Activated T-cell treated with anti-CD3 and anti-CD28 coated beads, Interleukin-2, amount 50 U/mL, for 24 hours (primary cell): ENCODE results near the gene HTRA3.

ENCODE experiments used
- DNase-seq: peaks from one replicate; pipeline ENCODE4 v3.0.0-alpha.2; 2020
- H3K27ac Mint-ChIP-seq: 2 replicates; pipeline ENCODE4 v1.8.0; 2020; ENCODE audit warnings: mild to moderate bottlenecking, mixed read lengths
- H3K27me3 Mint-ChIP-seq: 2 replicates; pipeline ENCODE4 v1.8.0; 2020; ENCODE audit warnings: mixed read lengths
- H3K36me3 Mint-ChIP-seq: 2 replicates; pipeline ENCODE4 v1.8.0; 2020; ENCODE audit warnings: low read depth, mixed read lengths
- H3K4me1 Mint-ChIP-seq: 2 replicates; pipeline ENCODE4 v1.8.0; 2020; ENCODE audit warnings: low read depth, mixed read lengths
- H3K4me3 Mint-ChIP-seq: 2 replicates; pipeline ENCODE4 v1.8.0; 2020; ENCODE audit warnings: mild to moderate bottlenecking, moderate library complexity, mixed read lengths
- H3K9me3 Mint-ChIP-seq: 2 replicates; pipeline ENCODE4 v1.8.0; 2020; ENCODE audit warnings: mixed read lengths

HTRA3 gene

DNA sequence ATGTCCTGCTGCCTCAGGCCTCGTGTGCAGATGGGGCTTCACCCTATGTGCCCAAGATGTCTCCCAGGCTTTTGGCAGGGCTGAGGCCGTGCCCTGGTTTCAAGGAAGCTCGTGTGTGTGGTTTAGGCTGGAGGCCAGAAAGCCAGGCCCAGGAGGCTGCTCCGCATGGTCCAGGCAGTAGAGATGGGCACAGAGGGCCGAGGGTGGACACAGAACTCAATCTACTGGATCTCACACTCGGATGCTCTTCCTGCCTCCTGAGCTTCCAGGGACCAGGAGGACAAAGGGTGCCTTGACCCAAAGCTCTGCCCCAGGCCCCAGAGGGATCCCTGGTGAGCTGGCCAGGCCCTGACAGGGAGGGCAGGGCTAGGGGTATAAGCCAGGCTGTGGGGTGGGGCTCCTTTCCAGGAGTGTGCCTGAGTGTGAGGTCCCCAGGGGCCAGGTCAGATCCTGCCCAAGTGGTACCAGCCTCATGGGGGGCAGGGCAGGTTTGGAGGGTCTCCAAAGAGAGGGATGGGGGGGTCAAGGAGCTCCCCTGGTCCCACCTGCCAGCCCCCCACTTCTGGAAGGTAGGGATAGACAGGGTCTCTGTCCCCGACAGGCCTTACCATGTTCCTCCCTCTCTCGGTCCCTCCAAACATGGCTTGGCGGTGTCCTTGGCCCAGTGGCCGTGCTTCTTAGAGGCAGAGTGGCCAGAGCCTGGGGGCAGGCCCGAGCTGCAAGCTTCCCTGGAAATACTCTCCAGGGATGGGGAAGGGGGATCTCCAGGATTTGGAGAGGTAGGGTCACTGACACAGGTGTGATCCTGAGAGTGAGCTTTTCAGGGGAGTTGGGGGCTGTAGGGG is 23.8 kb downstream of the HTRA3 start:
- Mint-ChIP-seq H3K4me1 (no peaks in the 10 kb centered on the region), H3K27me3 (no peaks in the 10 kb centered on the region), H3K4me3 (no peak overlapping the region), H3K36me3 (no peaks in the 10 kb centered on the region), H3K27ac (no peak overlapping the region), H3K9me3 (no peaks in the 10 kb centered on the region)
- no peak for DNase-seq

DNA sequence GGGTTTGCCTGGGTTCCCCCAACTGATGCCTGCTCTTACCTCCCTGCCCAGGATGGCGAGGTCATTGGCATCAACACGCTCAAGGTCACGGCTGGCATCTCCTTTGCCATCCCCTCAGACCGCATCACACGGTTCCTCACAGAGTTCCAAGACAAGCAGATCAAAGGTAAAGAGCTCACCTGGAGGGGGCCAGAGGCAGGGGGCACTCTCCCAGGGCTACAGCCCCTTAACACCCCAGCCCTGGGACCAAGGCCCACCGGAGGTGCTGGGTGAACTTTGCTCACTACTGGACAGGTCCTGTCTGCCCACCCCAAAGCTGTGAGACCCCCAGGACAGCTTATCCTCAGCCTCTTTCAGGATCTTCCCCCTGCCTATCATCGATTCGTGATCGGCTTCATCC is 24.5 kb downstream of the HTRA3 start:
- H3K36me3 Mint-ChIP-seq, result no peaks in the 10 kb centered on the region
- H3K4me3 Mint-ChIP-seq, result no peak overlapping the region
- no peaks in the 10 kb centered on the region for H3K9me3 Mint-ChIP-seq
- H3K27ac Mint-ChIP-seq, result no peak overlapping the region
- H3K4me1 Mint-ChIP-seq, result no peaks in the 10 kb centered on the region
- DNase-seq, result no peak
- no peaks in the 10 kb centered on the region for H3K27me3 Mint-ChIP-seq

DNA sequence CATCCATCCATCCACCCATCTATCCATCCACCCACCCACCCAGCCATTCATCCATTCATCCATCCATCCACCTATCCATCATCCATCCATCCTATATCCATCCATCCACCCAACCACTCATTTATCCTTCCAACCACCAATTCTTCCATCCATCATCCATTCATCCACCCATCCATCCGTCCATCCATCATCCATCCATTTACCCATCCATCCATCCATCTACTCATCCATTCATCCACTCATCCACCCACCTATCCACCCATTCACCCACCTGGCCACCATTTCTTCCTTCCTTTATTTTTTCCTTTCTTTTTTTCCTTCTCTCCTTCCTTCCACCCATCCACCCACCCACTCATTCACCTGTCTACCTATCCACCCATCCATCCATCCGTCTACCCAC is 25.2 kb downstream of the HTRA3 start:
- Mint-ChIP-seq H3K9me3 (no peaks in the 10 kb centered on the region), H3K27ac (no peak overlapping the region), H3K36me3 (no peaks in the 10 kb centered on the region), H3K4me3 (no peak overlapping the region), H3K4me1 (no peaks in the 10 kb centered on the region), H3K27me3 (no peaks in the 10 kb centered on the region)
- DNase-seq, result no peak

DNA sequence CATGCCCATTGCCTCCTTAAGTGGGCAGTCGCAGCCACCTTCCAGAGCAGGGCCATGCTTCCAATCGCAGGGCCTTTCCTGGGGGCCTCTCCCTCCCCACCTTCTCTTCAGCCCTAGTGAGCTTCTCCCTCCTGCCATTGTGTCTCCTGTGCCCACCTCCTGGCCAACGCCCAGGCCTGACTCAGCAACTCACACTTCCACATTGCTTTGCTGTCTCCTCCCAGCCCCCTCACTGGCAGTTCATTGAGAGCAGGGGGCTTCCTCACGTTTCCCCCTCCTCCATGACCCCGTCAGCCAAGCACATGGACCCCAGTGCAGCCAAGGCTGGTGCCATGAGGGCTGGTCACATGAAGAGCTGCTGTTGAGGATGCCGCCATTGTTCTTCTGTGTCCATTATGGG is 25.9 kb downstream of the HTRA3 start:
- Mint-ChIP-seq H3K36me3 (no peaks in the 10 kb centered on the region), H3K9me3 (no peaks in the 10 kb centered on the region), H3K4me3 (no peak overlapping the region), H3K27me3 (no peaks in the 10 kb centered on the region), H3K27ac (no peak overlapping the region), H3K4me1 (no peaks in the 10 kb centered on the region)
- DNase-seq, result no peak

DNA sequence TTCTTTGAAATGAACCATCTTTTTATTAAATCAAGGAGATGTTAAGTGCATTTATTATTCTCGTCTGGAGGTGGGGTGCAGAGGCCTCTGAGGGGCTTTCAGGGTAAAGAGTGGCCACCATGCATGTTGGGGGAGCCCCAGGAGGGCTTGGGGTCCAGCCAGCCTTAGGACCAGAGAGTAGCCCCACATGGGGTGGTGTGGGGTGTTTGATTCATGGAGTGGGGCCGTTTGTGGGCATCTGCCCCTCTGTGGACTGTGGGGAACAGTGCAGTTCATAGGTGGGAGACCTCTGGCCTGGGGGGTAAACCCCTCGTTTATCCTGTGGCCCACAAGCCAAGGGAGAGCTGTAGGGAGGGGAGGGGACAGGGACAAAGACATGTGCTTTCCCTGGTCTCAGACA is 26.9 kb downstream of the HTRA3 start:
- no peak for DNase-seq
- Mint-ChIP-seq H3K36me3 (no peaks in the 10 kb centered on the region), H3K4me3 (no peak overlapping the region), H3K4me1 (no peaks in the 10 kb centered on the region), H3K27me3 (no peaks in the 10 kb centered on the region), H3K9me3 (peaks cover 6% of the 10 kb centered on the region), H3K27ac (no peak overlapping the region)

DNA sequence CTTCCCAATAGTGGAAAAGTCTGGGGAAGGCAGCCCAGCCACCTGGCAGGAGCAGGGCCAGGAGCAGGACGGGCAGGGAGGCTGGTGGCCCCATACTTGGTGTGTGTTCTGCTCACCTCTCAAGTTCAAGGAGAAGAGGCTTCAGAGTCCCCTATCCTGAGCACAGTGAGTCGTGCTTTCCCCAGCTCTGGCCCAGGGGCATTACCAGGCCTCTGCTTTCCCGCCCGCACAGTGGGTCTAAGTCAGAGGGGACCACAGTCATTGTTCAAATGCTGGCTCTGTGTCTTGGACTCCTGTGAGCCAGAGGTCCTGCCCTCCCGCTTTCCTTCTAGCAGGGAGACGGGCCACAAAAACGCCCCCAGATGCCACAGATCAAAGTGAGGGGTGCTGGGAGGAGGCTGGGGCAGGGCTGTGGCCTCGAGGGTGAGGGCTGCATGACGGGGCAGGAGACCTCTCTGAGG is 27.6 kb downstream of the HTRA3 start:
- Mint-ChIP-seq H3K36me3 (no peaks in the 10 kb centered on the region), H3K4me3 (no peak overlapping the region)

GRCh38 chr4:8297691-8298485 is 28.3 kb downstream of the HTRA3 start:
- H3K27me3 Mint-ChIP-seq, result peaks cover 2% of the 10 kb centered on the region
- H3K27ac Mint-ChIP-seq, result no peak overlapping the region
- H3K4me3 Mint-ChIP-seq, result no peak overlapping the region
- H3K36me3 Mint-ChIP-seq, result no peaks in the 10 kb centered on the region
- no peak for DNase-seq
- peaks cover 8% of the 10 kb centered on the region for H3K9me3 Mint-ChIP-seq
- no peaks in the 10 kb centered on the region for H3K4me1 Mint-ChIP-seq

More for the DNA sequence above, 27.6 kb downstream of the HTRA3 start:
- no peaks in the 10 kb centered on the region for H3K4me1 Mint-ChIP-seq
- no peak overlapping the region for H3K27ac Mint-ChIP-seq
- DNase-seq, result no peak
- peaks cover 8% of the 10 kb centered on the region for H3K9me3 Mint-ChIP-seq
- no peaks in the 10 kb centered on the region for H3K27me3 Mint-ChIP-seq

GRCh38 chr4:8300832-8301231 is 31.3 kb downstream of the HTRA3 start:
- H3K4me3 Mint-ChIP-seq, result no peak overlapping the region
- no peaks in the 10 kb centered on the region for H3K36me3 Mint-ChIP-seq
- peaks cover 6% of the 10 kb centered on the region for H3K27me3 Mint-ChIP-seq
- DNase-seq, result no peak
- H3K4me1 Mint-ChIP-seq, result peaks cover 2% of the 10 kb centered on the region
- peaks cover 10% of the 10 kb centered on the region for H3K9me3 Mint-ChIP-seq
- H3K27ac Mint-ChIP-seq, result no peak overlapping the region

DNA sequence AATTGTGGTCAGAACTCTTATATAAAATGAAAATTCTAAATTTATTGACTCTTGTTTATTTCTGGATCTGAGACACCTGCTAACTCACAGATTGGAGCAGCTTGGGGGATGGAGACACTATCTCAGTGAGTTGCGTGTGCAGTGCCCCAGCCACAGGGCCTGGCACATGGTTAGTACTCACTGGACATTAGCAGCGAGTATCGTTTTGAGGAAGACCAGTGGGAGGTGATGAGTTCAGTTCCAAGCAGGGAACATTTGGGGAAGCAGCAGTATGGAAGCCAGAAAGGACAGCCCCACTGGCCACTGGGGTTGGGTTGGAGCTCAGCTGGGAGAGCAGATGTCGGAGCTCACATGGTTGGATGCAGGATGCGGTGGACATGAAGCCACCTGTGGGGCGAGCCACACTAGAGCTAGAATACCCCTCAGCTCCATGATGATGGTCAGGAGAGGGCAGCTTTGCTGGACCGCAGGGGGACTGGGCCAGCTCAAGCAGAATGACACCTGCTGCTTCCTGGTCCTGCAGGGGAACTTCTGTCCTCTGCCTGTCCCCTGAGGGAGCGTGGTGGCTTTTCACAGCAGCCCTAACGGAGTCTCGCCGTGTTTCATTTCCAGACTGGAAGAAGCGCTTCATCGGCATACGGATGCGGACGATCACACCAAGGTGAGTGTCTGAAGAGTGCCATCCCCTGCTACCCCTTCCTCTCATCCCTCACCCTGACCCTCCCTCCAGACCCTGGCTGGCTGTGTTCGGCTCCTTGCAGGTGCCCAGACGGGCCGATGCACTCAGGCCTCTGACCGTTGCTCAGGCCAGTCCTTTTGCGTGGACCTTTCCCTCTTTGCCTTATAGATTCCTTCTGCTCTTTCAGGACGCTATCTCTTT is 32.5 kb downstream of the HTRA3 start:
- H3K27ac Mint-ChIP-seq, result no peak overlapping the region
- peaks cover 2% of the 10 kb centered on the region for H3K4me1 Mint-ChIP-seq
- H3K36me3 Mint-ChIP-seq, result no peaks in the 10 kb centered on the region
- no peak overlapping the region for H3K4me3 Mint-ChIP-seq
- peaks cover 10% of the 10 kb centered on the region for H3K9me3 Mint-ChIP-seq
- H3K27me3 Mint-ChIP-seq, result peaks cover 6% of the 10 kb centered on the region
- DNase-seq, result no peak

- no peaks in the 10 kb centered on the region for H3K36me3 Mint-ChIP-seq
These were observed 33.5 kb downstream of the HTRA3 start for GRCh38 chr4:8303081-8303480.

DNA sequence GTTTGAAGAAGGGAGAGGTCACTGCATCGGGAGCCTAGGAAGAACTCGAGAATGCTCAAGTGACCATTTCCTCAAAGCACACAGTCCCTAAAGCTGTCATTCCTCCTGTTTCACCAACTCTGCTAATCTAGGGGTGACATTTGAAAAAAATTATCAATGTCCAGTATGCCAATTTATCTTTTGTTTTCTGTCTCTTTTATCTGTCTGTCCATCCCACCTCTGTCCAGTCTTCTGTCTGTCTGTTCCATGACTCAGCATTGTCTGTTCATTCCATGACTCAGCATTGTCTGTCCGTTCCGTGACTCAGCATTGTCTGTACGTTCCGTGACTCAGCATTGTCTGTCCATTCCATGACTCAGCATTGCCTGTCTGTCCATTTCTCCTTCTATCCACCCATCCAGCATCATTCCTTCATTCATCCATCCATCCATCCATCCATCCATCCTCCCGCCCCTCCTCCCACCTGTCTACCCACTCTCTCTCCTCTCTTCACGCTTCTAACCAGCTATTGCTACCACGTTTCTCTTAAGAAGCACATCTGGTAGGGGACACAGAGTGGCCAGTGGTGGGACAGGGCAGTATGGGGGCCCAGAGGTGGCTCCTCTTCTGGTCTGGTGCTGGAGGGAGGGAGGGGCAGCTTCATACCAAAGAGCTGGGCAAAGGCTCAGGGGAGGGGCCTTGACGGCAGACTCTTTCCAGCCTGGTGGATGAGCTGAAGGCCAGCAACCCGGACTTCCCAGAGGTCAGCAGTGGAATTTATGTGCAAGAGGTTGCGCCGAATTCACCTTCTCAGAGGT is 34.1 kb downstream of the HTRA3 start:
- H3K4me1 Mint-ChIP-seq, result peaks cover 2% of the 10 kb centered on the region
- no peak for DNase-seq
- H3K36me3 Mint-ChIP-seq, result no peaks in the 10 kb centered on the region
- peaks cover 10% of the 10 kb centered on the region for H3K9me3 Mint-ChIP-seq
- peak overlapping the region; percentile 73 for H3K27ac Mint-ChIP-seq
- no peak overlapping the region for H3K4me3 Mint-ChIP-seq
- H3K27me3 Mint-ChIP-seq, result peaks cover 10% of the 10 kb centered on the region

More at GRCh38 chr4:8303081-8303480, 33.5 kb downstream of the HTRA3 start:
- no peak overlapping the region for H3K27ac Mint-ChIP-seq
- no peak overlapping the region for H3K4me3 Mint-ChIP-seq
- no peak for DNase-seq
- peaks cover 10% of the 10 kb centered on the region for H3K9me3 Mint-ChIP-seq
- H3K27me3 Mint-ChIP-seq, result peaks cover 8% of the 10 kb centered on the region
- H3K4me1 Mint-ChIP-seq, result peaks cover 2% of the 10 kb centered on the region

- Mint-ChIP-seq H3K36me3 (no peaks in the 10 kb centered on the region), H3K27ac (no peak overlapping the region), H3K4me1 (peaks cover 2% of the 10 kb centered on the region), H3K4me3 (no peak overlapping the region), H3K9me3 (peaks cover 10% of the 10 kb centered on the region), H3K27me3 (peaks cover 15% of the 10 kb centered on the region)
- no peak for DNase-seq
These were observed 35.5 kb downstream of the HTRA3 start for GRCh38 chr4:8304827-8305695.

DNA sequence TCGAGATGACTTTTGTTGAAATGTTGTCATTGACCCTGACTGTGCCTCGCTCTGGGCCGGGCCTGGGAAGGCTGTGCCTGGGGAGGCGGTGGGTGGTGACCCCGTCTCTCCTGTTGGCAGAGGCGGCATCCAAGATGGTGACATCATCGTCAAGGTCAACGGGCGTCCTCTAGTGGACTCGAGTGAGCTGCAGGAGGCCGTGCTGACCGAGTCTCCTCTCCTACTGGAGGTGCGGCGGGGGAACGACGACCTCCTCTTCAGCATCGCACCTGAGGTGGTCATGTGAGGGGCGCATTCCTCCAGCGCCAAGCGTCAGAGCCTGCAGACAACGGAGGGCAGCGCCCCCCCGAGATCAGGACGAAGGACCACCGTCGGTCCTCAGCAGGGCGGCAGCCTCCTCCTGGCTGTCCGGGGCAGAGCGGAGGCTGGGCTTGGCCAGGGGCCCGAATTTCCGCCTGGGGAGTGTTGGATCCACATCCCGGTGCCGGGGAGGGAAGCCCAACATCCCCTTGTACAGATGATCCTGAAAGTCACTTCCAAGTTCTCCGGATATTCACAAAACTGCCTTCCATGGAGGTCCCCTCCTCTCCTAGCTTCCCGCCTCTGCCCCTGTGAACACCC is 36.4 kb downstream of the HTRA3 start:
- peaks cover 19% of the 10 kb centered on the region for H3K27me3 Mint-ChIP-seq
- peaks cover 6% of the 10 kb centered on the region for H3K9me3 Mint-ChIP-seq
- peaks cover 2% of the 10 kb centered on the region for H3K4me1 Mint-ChIP-seq
- DNase-seq, result no peak
- H3K36me3 Mint-ChIP-seq, result no peaks in the 10 kb centered on the region
- H3K4me3 Mint-ChIP-seq, result no peak overlapping the region
- H3K27ac Mint-ChIP-seq, result no peak overlapping the region
